ENCODE data around the gene NUDT16L1. TPM values are rescaled to one million over a fixed set of nuclear protein-coding genes. Genes with fewer than 3 reads are reported as not detected.
A peak's percentile ranks its signal among the peaks of the same experiment; 100 is the strongest.

Gene NUDT16L1
- polyA plus RNA-seq, 1 donor from 2014 or later: 125 TPM

DNA sequence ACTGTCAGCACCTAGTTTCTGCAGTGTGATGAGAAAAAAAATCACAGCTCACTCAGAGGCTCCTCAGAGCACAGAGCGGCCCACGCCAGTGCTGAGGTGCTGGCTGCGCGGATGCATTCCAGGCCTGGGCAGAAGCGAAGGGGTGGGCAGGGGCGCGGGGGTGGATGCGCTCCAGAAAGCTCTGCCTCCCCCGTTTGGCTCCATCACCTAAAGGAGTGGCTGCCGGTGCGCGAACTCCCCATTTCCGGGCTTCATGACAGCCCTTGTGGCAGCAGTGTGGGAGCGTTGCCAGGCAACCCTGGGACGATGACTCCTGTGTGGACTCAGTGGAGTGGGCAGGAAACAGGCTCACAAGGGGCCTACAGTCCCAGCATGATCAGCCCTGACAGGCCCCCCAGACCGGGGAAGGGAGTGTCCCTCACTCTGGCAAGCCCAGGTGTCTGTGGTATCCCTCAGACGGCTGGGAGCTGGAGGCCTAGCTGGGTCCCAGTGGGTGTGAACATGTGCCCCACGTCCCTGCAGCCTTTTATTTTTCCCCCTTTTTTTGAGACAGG is 32.8 kb upstream of the NUDT16L1 start:
- no peaks in the 10 kb centered on the region for H4K20me1 ChIP-seq (ENCODE audit: insufficient read depth)
- no peaks in the 10 kb centered on the region for H3K9me3 ChIP-seq (ENCODE audit: low read length)
- H2AFZ ChIP-seq (ENCODE audit: low read depth, low read length): no peak overlapping the region
- H3F3A ChIP-seq (ENCODE audit: insufficient read depth, low read length, poor library complexity, severe bottlenecking): no peaks in the 10 kb centered on the region
- H3K4me2 ChIP-seq (ENCODE audit: low read length): no peak overlapping the region
- no peaks in the 10 kb centered on the region for H3K79me2 ChIP-seq (replicated peaks; ENCODE audit: insufficient read depth, low read length)
- H3K9me2 ChIP-seq (ENCODE audit: insufficient read depth, low read length): no peaks in the 10 kb centered on the region
- peak overlapping the region; percentile 55 for H3K27ac ChIP-seq (ENCODE audit: low read length)
- H3K9ac ChIP-seq (ENCODE audit: low read length): peak overlapping the region; percentile 48
- no peaks in the 10 kb centered on the region for H3K27me3 ChIP-seq (ENCODE audit: insufficient read depth, low read depth, low read length)
- H3K4me3 ChIP-seq (ENCODE audit: low read length): peak overlapping the region; percentile 15
- no peaks in the 10 kb centered on the region for H3K36me3 ChIP-seq (ENCODE audit: insufficient read depth, low read length)
- TF ChIP-seq TAF1 (IDR thresholded peaks at IDR 0.05; ENCODE audit: low read depth) (no peak), MXI1 (conservative IDR thresholded peaks at IDR 0.05; ENCODE audit: poor library complexity, severe bottlenecking) (peak; percentile 21), POLR2AphosphoS5 (IDR thresholded peaks at IDR 0.05) (no peak)

DNA sequence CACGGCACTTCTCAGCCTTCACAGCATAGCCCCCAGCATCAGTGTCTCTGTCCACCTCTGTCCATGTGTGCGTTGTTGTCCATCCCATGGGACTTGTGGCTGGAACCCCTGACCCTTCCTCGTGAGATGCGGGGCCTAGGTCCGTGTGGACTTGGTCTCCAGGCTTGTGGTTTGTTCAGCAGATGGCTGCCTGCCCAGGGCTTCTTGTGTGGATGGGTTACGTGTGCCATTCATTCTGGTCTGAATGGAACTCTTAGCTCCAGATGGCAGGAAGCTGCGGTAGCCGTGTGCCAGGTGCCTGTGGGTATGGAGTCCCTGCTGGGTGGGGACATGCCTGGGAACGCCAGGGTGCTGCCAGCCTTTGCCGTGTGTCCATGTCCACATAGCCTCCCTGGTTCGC is 31.7 kb upstream of the NUDT16L1 start:
- Histone ChIP-seq H3K9ac (ENCODE audit: low read length) (no peak overlapping the region), H2AFZ (ENCODE audit: low read depth, low read length) (no peak overlapping the region), H4K20me1 (ENCODE audit: insufficient read depth) (no peaks in the 10 kb centered on the region), H3K9me3 (ENCODE audit: low read length) (no peaks in the 10 kb centered on the region), H3K4me2 (ENCODE audit: low read length) (no peak overlapping the region), H3K27ac (ENCODE audit: low read length) (no peak overlapping the region), H3K27me3 (ENCODE audit: insufficient read depth, low read depth, low read length) (no peaks in the 10 kb centered on the region), H3K79me2 (replicated peaks; ENCODE audit: insufficient read depth, low read length) (no peaks in the 10 kb centered on the region), H3K4me3 (ENCODE audit: low read length) (no peak overlapping the region), H3F3A (ENCODE audit: insufficient read depth, low read length, poor library complexity, severe bottlenecking) (no peaks in the 10 kb centered on the region), H3K36me3 (ENCODE audit: insufficient read depth, low read length) (no peaks in the 10 kb centered on the region), H3K9me2 (ENCODE audit: insufficient read depth, low read length) (no peaks in the 10 kb centered on the region)
- no peak for TF ChIP-seq TAF1 (IDR thresholded peaks at IDR 0.05; ENCODE audit: low read depth)
- TF ChIP-seq EP300 (conservative IDR thresholded peaks at IDR 0.05; ENCODE audit: poor library complexity, severe bottlenecking): no peak
- TF ChIP-seq EZH2 (IDR thresholded peaks at IDR 0.05; ENCODE audit: borderline replicate concordance, insufficient read depth, low read length, poor library complexity, severe bottlenecking): no peak
- TF ChIP-seq SMC3 (conservative IDR thresholded peaks at IDR 0.05; ENCODE audit: poor library complexity): no peak
- TF ChIP-seq, protein P1, sequence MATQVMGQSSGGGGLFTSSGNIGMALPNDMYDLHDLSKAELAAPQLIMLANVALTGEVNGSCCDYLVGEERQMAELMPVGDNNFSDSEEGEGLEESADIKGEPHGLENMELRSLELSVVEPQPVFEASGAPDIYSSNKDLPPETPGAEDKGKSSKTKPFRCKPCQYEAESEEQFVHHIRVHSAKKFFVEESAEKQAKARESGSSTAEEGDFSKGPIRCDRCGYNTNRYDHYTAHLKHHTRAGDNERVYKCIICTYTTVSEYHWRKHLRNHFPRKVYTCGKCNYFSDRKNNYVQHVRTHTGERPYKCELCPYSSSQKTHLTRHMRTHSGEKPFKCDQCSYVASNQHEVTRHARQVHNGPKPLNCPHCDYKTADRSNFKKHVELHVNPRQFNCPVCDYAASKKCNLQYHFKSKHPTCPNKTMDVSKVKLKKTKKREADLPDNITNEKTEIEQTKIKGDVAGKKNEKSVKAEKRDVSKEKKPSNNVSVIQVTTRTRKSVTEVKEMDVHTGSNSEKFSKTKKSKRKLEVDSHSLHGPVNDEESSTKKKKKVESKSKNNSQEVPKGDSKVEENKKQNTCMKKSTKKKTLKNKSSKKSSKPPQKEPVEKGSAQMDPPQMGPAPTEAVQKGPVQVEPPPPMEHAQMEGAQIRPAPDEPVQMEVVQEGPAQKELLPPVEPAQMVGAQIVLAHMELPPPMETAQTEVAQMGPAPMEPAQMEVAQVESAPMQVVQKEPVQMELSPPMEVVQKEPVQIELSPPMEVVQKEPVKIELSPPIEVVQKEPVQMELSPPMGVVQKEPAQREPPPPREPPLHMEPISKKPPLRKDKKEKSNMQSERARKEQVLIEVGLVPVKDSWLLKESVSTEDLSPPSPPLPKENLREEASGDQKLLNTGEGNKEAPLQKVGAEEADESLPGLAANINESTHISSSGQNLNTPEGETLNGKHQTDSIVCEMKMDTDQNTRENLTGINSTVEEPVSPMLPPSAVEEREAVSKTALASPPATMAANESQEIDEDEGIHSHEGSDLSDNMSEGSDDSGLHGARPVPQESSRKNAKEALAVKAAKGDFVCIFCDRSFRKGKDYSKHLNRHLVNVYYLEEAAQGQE (IDR thresholded peaks at IDR 0.05; ENCODE audit: borderline replicate concordance): no peak
- TF ChIP-seq, protein P2, sequence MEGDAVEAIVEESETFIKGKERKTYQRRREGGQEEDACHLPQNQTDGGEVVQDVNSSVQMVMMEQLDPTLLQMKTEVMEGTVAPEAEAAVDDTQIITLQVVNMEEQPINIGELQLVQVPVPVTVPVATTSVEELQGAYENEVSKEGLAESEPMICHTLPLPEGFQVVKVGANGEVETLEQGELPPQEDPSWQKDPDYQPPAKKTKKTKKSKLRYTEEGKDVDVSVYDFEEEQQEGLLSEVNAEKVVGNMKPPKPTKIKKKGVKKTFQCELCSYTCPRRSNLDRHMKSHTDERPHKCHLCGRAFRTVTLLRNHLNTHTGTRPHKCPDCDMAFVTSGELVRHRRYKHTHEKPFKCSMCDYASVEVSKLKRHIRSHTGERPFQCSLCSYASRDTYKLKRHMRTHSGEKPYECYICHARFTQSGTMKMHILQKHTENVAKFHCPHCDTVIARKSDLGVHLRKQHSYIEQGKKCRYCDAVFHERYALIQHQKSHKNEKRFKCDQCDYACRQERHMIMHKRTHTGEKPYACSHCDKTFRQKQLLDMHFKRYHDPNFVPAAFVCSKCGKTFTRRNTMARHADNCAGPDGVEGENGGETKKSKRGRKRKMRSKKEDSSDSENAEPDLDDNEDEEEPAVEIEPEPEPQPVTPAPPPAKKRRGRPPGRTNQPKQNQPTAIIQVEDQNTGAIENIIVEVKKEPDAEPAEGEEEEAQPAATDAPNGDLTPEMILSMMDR (IDR thresholded peaks at IDR 0.05; ENCODE audit: poor library complexity, severe bottlenecking): no peak
- TF ChIP-seq MXI1 (conservative IDR thresholded peaks at IDR 0.05; ENCODE audit: poor library complexity, severe bottlenecking): no peak
- no peak for TF ChIP-seq RAD21 (conservative IDR thresholded peaks at IDR 0.05)
- no peak for TF ChIP-seq POLR2AphosphoS5 (IDR thresholded peaks at IDR 0.05)
